Superior temporal gyrus (tissue), 1 donor: ENCODE results near the gene RBP5.
"Not testable (repeated sequence)": the region's sequence is repeated elsewhere in the genome, so short reads cannot be mapped to it uniquely, and the experiment has no call there.

Source experiments
- DNase-seq: peaks from one replicate; pipeline ENCODE4 v3.0.0-alpha.2; 2016; ENCODE audit errors: extremely low spot score

Gene RBP5

GRCh38 chr12:7122811-7123769, 5.6 kb downstream of the RBP5 start:
- no peak for DNase-seq

DNA sequence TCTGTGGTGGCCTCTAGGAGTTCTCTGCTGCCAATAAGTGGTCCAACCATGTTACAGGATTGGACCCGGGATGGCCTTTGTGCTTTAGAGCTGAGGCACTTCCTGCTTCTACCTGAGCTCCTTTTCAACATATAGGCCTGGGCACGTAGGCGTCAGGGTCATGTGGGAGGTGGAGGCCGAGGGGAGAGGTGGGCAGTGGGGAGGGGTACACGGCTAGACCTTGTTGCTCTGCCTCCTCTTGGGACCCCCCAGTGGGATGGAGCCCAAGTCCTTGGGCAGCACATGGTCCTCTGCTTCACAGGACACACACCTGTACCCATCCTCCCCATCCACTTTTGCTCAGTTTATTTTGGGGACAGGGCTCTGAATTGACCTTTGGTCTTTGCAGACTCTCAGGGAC, 7.4 kb downstream of the RBP5 start:
- DNase-seq: no peak

GRCh38 chr12:7120166-7120565, 8.5 kb downstream of the RBP5 start:
- DNase-seq: no peak

- DNase-seq: no peak
These were observed 9.8 kb downstream of the RBP5 start for GRCh38 chr12:7118881-7119280.

- DNase-seq: no peak
These were observed 11.0 kb downstream of the RBP5 start for GRCh38 chr12:7117670-7118069.

DNA sequence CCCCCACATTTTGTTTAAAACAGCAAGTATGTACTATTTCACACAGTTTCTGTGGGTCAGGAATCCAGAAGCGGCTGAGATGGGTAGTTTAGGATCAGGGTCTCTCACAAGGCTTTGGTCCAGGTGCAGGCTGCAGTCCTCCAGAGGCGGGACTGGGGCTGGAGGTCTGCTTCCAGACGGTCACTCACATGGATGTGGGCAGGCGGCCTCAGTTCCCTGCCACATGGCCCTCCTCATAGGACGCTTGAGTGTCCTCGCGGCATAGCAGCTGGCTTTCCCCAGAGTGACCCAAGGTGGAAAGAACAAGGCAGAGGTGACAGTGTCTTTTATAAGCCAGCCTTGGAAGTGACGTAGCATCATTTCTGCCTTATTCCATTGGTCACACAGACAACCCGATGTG, 11.8 kb downstream of the RBP5 start:
- DNase-seq: no peak

GRCh38 chr12:7116196-7116595, 12.5 kb downstream of the RBP5 start:
- DNase-seq: no peak

GRCh38 chr12:7114851-7115250, 13.8 kb downstream of the RBP5 start:
- no peak for DNase-seq

DNA sequence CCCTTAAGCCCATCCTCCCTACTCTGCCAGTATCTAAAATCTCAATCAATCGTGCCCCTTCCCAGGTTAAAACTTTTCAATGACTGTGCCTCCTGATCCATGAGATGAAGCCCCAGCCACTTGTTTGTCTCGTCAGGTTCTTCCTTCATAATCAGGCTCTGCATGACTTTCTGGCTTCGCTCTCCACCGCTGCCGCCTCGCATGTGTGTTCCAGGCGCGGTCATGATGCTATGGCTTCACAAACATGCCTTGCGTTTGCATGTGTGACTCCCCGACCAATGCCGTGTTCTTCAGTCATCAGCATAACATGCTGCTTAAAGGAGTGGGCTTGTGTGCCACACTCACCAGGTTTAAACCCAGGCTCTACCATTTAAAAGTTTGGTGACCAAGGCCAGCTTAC, 14.7 kb downstream of the RBP5 start:
- no peak for DNase-seq

DNA sequence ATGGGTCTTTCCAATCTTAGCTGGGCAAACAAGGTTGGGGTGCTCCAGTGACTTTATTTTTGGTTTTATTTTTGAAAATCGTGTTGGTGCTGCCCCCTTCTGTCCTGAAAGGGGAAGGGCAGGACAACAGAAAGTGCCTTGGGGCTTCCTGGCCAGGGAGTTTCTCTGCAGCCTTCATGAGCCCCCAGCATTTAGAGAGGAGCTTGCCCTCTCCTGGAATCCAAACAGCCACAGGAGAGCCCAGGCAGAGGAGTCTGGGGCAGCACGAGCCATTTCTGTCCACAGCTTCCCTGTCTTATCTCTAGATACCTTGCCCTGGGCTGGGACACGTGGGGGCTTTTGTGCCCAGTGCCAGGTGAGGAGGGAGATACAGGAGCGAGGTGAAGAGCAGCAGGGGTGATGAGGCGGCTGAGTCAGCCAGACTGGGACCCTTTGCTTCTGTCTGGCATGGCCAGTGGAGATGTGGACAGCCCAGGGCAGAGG, 15.3 kb downstream of the RBP5 start:
- DNase-seq: peak; percentile 45

- DNase-seq: no peak
These were observed 16.6 kb downstream of the RBP5 start for GRCh38 chr12:7112041-7112440.

- no peak for DNase-seq
These were observed 18.0 kb downstream of the RBP5 start for GRCh38 chr12:7110661-7111060.

DNA sequence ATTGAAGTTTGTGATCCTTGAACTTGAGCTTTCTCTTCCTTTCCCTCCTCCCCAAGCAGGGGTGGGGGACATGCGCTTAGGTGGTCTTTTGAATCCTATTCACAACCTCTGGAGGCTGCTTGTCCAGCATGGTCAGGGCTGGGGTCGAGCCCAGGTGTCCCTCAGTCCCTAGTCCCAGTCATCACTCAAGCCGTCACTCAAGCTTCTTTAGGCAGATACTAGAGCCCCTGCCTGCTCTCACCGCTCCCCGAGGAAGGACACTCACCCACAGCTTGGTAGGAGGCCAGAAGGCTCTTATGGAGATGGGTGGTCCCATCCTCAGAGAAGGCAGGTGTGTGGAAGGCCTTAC, 19.1 kb downstream of the RBP5 start:
- DNase-seq: no peak

DNA sequence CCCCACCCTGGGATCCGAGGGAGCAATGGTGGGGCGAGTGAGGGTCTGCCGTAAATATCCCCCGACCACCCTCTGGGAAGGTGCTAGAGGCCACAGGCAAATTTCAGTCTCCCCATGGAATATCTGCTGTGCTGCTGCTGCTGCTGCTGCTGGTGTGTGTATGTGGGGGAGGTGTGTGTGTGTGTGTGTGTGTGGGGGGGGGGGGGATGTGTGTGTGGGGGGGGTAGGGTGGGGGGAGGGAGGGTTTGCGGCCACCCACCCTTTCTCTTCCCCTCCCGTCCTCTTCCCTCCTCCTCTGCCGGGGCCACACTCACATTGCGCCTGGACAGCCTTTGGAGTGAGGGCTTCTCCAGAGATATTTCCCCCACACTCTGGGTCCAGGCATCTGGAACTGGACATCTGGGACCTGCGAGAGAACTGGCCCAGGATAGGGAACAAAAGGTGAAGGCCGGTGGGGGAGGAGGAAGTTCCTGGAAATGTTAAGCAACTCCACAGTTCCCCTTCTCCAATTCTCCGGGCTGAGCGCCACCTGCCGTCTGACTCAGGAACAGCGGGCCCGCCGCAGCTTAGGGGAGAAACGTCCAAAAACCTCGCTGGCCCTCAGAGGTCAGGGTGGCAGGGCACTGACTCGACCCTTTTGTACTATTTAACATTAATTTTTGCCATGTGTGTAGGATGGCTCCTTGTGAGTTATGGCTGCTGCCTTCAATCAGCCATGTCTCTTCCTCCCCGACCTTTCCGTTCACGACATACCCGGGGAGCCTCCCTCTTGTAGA, 19.7 kb downstream of the RBP5 start, which contains the start of gene C1RL:
Gene C1RL, minus strand, starts transcription at position 419 of the 776 bp plus-strand sequence. Its CDS starts 34 bp downstream, at position 385.
- DNase-seq: peak; percentile 79

DNA sequence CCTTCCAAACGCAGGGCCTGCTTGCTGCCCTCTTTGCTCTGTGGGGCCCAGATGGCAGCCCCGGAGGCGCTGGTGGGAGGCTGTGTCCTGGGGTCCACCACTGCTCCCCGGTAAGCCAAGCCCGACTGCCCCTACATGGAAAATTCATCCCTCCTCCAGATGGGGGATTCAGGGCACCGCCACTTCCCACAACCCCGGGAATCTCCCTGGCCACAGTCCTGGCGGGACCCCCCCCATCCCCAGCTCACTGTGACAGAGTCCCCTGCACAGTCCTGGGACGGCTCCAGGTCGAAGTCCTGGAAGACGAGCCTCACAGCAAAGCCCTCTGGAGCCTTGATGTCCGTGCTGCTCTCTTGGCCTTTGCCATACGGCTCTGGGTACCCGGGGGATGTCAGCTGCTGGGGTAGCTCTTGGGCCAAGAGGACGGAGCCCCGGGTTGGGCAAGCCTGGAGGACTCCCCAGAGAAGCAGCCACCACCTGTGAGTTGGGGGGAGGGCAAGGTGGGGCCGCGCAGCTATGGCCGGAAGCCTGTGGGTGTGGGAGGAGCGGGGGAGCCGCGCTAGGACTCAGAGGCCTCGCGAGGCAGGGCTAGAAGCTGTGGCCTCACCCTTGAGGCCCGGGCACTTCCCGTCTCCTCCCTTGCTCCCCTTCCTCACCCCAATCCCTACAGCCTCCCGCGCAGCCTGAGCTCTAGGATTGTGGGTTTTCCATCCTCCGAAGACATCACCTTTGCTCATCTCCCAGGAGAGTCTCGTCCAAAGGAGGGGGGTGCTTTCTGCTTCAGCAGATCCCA, 20.5 kb downstream of the RBP5 start:
- DNase-seq: peak; percentile 9

- no peak for DNase-seq
These were observed 21.1 kb downstream of the RBP5 start for GRCh38 chr12:7107636-7108002.

DNA sequence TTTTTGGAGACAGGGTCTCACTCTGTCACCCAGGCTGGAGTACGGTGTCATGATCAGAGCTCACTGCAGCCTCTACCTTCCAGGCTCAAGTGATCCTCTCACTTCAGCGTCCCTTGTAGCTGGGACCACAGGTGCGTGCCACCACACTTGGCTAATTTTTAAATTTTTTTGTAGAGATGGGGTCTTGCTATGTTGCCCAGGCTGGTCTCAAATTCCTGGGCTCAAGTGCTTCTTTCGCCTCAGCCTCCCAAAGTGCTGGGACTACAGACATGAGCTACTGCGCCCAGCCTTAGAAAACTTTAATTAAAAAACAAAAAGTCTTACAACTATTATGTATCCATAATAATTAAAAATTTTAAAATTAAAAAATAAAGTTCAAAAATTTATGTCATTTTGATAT, 21.5 kb downstream of the RBP5 start:
- not testable (repeated sequence) for DNase-seq

GRCh38 chr12:7106082-7106481, 22.6 kb downstream of the RBP5 start:
- DNase-seq: no peak

DNA sequence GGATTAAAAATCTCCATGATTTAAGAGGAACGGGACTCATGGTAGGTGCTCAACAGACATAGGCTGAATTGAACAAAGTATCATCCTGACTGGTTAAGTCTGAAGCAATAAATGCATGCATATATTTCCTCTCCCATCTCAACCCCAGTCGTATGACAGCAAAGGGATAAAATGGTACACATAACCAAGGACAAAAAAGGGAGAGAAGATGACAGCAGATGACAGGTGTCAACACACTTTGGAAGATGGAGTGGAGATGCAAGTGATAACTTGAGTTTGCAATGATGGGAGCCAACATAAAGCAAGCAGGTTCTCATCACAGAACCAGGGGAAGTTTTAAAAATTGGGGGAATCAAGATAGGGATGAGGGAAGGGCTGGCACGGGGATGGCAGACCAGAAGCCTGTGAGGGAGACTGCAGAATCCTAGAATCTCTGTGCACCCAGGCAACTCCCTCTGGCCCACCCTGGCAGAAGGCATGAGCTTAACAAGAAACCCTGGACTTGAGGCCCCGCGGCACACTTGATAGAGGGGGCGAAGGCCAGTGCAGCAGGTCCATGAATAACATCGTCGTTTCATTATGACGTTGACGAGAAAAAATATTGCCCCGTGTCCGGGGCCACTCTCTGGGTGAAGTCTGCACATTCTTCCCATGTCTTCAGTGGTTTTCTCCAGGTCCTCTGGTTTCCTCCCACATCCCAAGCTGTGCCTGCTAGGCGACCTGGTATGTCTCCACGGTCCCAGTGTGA, 24.7 kb downstream of the RBP5 start:
- no peak for DNase-seq

DNA sequence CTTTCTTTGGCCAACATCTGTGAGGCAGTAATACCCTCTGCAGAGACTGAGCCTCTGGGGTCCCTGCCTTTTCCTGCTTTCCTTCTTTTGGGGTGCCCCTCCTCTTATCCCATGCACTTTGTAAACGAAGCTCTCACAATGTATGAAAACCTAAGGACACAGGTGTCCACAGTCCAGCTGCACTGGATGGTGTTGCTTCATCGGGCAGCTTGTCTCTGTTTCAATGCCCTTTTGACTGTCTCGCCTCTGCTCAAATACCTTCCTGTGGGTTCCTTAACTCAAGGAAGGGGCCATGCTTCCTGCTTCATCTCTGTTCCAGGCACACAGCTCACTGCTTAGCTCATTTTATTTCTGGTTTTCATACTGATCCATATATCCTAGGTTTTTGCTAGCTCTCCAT, 26.1 kb downstream of the RBP5 start:
- DNase-seq: no peak

DNA sequence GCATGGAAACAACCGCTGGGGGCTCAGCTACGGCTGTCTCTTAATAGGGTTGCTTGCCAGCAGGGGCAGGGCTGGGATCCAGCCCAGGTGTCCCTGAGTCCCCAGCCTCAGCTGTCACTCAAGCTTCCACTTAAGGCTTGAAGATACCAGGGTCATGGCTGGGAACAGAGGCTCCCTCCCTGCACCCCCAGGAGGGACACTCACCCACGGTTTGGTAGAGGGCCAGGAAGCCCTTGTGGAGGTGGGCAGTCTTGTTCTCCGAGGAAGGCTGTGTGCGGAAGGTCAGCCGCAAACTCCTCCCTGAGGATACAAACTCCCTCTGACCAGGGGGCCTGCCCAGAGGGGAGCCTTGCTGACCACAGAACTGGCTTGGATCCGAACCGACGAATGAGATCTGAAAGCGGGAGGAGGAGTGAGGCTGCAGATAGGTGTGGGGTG, 27.0 kb downstream of the RBP5 start:
- DNase-seq: no peak
